Vagina (tissue), 2 donors: ENCODE data around the gene VTI1A. TPM values are rescaled to one million over a fixed set of nuclear protein-coding genes. Genes with fewer than 3 reads are reported as not detected.

ENCODE experiments used
- DNase-seq, 2 donors: peaks; one replicate each; pipeline ENCODE4 v3.0.0-alpha.2; 2017; ENCODE audit errors: extremely low spot score in 2 of 2
- H3K27ac ChIP-seq: fragments of 200-600 bp; sonication (generic); one replicate; pipeline ENCODE4 v1.5.1; 2019
- H3K27me3 ChIP-seq: fragments of 200-600 bp; sonication (generic); one replicate; pipeline ENCODE4 v1.5.1; 2019
- H3K36me3 ChIP-seq, 2 donors: fragments of 200-600 bp; sonication (generic); one replicate each; pipeline ENCODE4 v1.5.1; 2017 to 2019
- H3K4me1 ChIP-seq: fragments of 200-600 bp; sonication (generic); one replicate; pipeline ENCODE4 v1.5.1; 2019
- H3K4me3 ChIP-seq, 2 donors: fragments of 200-600 bp; sonication (generic); 1 replicate in 1 of 2; 2 replicates in 1 of 2; pipeline ENCODE4 v1.5.1; 2016 to 2019
- H3K9me3 ChIP-seq: fragments of 200-600 bp; sonication (generic); one replicate; pipeline ENCODE4 v1.5.1; 2019
- CTCF ChIP-seq, 3 experiments: fragments of 450-650 bp in 2 of 3; fragments of 200-600 bp in 1 of 3; sonication (generic) in 1 of 3; IDR thresholded peaks; one replicate each; pipeline ENCODE4 v1.5.1; 2017 to 2019; ENCODE audit warnings: antibody characterized with exemption in 3 of 3, mild to moderate bottlenecking in 2 of 3, moderate library complexity in 2 of 3
- POLR2A ChIP-seq, 2 donors: fragments of 450-650 bp; IDR thresholded peaks; one replicate each; pipeline ENCODE4 v1.6.1; 2017; ENCODE audit warnings: antibody characterized with exemption in 2 of 2, mild to moderate bottlenecking in 2 of 2, moderate library complexity in 2 of 2
- POLR2AphosphoS5 ChIP-seq, 2 donors: sonication (generic); formaldehyde crosslinking; IDR thresholded peaks; one replicate each; pipeline ENCODE4 v1.9.0; 2017; ENCODE audit warnings: antibody characterized with exemption in 2 of 2, mild to moderate bottlenecking in 2 of 2, low read depth in 1 of 2; ENCODE audit not compliant: insufficient read depth in 1 of 2
- intact Hi-C: fragments of 100-400 bp; cut with DNase I; formaldehyde crosslinking; loops from one replicate; pipeline ENCODE4 v1.15.1; 2023
- total RNA-seq: library from RNA; depleted of rRNA; stranded (reverse); fragments of >200 nt; gene quantifications from one replicate; pipeline ENCODE4 v1.2.3, GENCODE V29; 2016

The VTI1A gene
- total RNA-seq, 1 donor from 2014 or later = 49.1 TPM

DNA sequence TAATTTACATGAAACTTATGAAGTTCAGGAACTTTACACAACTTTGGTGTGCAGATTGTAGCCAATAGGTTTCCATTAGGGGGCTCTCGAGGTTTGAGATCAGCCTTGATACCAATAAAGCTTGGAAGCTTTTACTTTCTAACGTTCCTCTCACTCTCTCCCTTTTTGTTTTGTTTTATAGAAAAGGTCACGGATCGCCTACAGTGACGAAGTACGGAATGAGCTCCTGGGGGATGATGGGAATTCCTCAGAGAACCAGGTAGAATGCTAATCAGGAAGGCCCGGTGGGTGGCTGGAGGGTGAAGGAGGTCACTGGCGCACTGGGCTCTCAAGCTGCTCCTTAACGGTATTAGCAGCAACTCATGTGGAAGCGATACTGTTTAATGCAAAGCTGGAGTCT, 79.9 kb downstream of the VTI1A start:
- Histone ChIP-seq H3K9me3 (no peaks in the 10 kb centered on the region), H3K4me3 (no peak overlapping the region), H3K4me1 (peaks cover 5% of the 10 kb centered on the region), H3K36me3 (no peaks in the 10 kb centered on the region), H3K27ac (no peak overlapping the region), H3K27me3 (no peaks in the 10 kb centered on the region)
- no peak for TF ChIP-seq CTCF (IDR thresholded peaks at IDR 0.05)
- intact Hi-C loops = no loop called here
- DNase-seq = no peak

- Histone ChIP-seq H3K27ac (no peak overlapping the region), H3K36me3 (no peaks in the 10 kb centered on the region), H3K27me3 (no peaks in the 10 kb centered on the region), H3K4me1 (peaks cover 5% of the 10 kb centered on the region), H3K4me3 (no peak overlapping the region), H3K9me3 (no peaks in the 10 kb centered on the region)
- intact Hi-C loops = no loop called here
- TF ChIP-seq POLR2A (IDR thresholded peaks at IDR 0.05) (no peak), CTCF (IDR thresholded peaks at IDR 0.05) (no peak), POLR2AphosphoS5 (IDR thresholded peaks at IDR 0.05; ENCODE audit: insufficient read depth in 1 of 2, low read depth in 1 of 2) (no peak)
- DNase-seq = no peak
Observed at GRCh38 chr10:112528235-112528634, 81.2 kb downstream of the VTI1A start.

GRCh38 chr10:112531421-112531820, 84.4 kb downstream of the VTI1A start:
- H3K27ac ChIP-seq = no peak overlapping the region
- TF ChIP-seq POLR2AphosphoS5 (IDR thresholded peaks at IDR 0.05; ENCODE audit: insufficient read depth in 1 of 2, low read depth in 1 of 2) (no peak), CTCF (IDR thresholded peaks at IDR 0.05) (no peak), POLR2A (IDR thresholded peaks at IDR 0.05) (no peak)
- H3K27me3 ChIP-seq = no peaks in the 10 kb centered on the region
- no peak overlapping the region for H3K4me3 ChIP-seq
- H3K4me1 ChIP-seq = no peaks in the 10 kb centered on the region
- no peaks in the 10 kb centered on the region for H3K36me3 ChIP-seq
- intact Hi-C loops = no loop called here
- no peak for DNase-seq
- no peaks in the 10 kb centered on the region for H3K9me3 ChIP-seq

- H3K27ac ChIP-seq = no peak overlapping the region
- no peak for TF ChIP-seq CTCF (IDR thresholded peaks at IDR 0.05)
- TF ChIP-seq POLR2A (IDR thresholded peaks at IDR 0.05) = no peak
- TF ChIP-seq POLR2AphosphoS5 (IDR thresholded peaks at IDR 0.05; ENCODE audit: insufficient read depth in 1 of 2, low read depth in 1 of 2) = no peak
- intact Hi-C loops = no loop called here
Observed at GRCh38 chr10:112532189-112532588, 85.2 kb downstream of the VTI1A start.

GRCh38 chr10:112532956-112533355, 85.9 kb downstream of the VTI1A start:
- Histone ChIP-seq H3K27me3 (no peaks in the 10 kb centered on the region), H3K4me3 (no peak overlapping the region), H3K36me3 (peaks cover 0 to 1% of the 10 kb centered on the region in 2 donors), H3K4me1 (no peaks in the 10 kb centered on the region), H3K9me3 (no peaks in the 10 kb centered on the region), H3K27ac (no peak overlapping the region)
- TF ChIP-seq POLR2A (IDR thresholded peaks at IDR 0.05) (no peak), CTCF (IDR thresholded peaks at IDR 0.05) (no peak), POLR2AphosphoS5 (IDR thresholded peaks at IDR 0.05; ENCODE audit: insufficient read depth in 1 of 2, low read depth in 1 of 2) (no peak)
- no peak for DNase-seq
- intact Hi-C loops = no loop called here

More at GRCh38 chr10:112532189-112532588, 85.2 kb downstream of the VTI1A start:
- DNase-seq = no peak
- Histone ChIP-seq H3K4me1 (no peaks in the 10 kb centered on the region), H3K36me3 (no peaks in the 10 kb centered on the region), H3K27me3 (no peaks in the 10 kb centered on the region), H3K4me3 (no peak overlapping the region), H3K9me3 (no peaks in the 10 kb centered on the region)
